HG03558 (cell line): Measurements from ENCODE around the gene CASP12.

Experiments
- ATAC-seq: cut with Tn5 transposase; IDR thresholded peaks from one replicate; pipeline ENCODE4 v1.9.1; 2021; ENCODE audit warnings: moderate number of reproducible peaks; ENCODE audit not compliant: unreplicated experiment; ENCODE audit errors: extremely low read depth

CASP12 gene

DNA sequence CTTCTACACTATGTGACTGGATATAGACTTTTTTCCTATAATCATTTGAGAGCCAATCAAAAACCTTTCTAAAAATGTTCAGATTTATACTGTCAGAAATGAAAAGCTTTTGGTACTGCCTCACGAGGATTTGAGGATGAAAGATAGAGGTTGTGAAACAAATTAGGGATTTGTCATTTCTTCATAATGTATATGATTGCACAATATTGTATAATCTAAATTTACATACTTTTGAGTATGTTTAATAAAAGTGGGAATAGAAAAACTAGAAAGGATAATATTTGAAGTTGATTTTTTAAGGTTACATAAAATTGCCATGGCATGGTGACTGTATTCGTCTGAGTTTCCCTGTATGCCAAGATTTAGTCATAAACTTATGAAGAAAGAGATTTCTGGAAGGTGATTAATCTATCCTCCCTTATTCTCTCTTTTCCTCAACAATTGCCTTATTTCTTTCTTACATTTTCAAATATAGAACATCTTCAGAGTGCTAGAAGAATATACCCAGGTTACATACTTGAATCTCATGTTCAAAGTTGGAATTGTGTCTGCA is 56.2 kb downstream of the CASP12 start:
- no peak for ATAC-seq

DNA sequence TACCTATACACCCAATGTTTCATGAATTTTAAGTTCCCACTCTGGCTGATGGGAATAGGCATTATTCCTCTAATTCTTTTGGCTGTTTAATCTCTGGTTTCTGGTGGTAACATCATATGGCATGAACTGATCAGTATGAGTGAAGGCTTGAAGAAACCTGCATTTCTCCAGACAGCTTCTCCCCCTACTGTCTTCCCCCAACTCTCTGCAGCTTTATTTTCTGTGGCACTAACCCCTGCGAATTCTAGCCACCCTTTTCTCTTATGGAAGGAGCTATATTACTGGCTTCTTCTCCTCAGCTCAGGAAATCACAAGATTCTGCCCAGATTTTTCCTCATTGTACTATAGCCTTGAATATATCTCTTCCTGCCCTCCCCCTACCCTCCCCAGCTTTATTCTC is 57.1 kb downstream of the CASP12 start:
- no peak for ATAC-seq

DNA sequence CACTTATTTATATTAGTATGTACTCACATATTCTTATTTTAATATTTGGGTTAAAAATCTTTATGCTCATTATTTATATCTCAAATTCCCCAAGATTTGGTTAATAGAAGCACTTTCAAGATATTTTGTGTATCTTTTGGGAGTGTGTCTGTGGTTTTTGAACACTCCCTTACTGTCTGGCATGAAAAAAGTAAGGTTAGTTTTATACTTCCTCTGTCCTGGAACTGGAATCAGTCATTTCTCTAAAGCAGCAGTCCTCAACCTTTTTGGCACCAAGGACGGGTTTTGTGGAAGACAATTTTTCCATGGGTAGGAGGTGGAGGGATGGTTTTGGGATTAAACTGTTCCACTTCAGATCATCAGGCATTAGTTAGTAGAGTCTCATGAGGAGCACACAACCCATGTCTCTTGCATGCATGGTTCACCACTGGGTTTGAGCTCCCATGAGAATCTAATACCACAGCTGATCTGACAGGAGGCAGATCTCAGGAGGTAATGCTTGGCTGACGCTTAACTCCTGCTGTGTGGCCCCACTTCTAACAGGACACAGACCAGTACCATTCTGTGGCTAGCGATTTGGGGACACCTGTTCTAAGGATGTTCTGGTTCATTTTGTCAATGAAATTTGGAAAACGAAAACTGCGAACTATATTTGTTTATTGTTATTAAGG is 60.2 kb downstream of the CASP12 start:
- ATAC-seq: no peak

DNA sequence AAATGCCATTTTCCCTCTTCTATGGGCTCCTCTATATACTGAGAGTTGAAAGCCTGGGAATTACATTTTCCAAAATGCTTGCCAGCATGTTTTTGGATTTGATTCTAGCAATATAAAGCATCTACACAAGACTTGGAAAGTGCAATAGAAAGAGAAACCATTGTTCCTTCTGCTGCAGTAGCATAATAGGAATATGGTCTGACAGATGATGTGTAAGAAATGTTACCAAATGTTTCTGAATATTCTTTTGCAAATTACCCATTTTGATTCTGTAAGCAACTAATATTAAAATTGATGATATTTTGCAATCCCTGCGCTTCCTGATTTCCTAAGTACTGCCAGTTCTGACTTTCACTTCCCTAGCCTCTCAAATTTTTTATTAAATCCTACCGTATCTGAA is 61.6 kb downstream of the CASP12 start:
- no peak for ATAC-seq
